GM10266 (cell line): ENCODE data around the gene AGTPBP1.

ENCODE experiments used
- DNase-seq: peaks from one replicate; pipeline ENCODE4 v3.0.0; 2012; ENCODE audit errors: extremely low spot score
- CTCF ChIP-seq: IDR thresholded peaks from 2 replicates; pipeline ENCODE4 v1.5.1; 2012; ENCODE audit warnings: mild to moderate bottlenecking, low read depth; ENCODE audit not compliant: control insufficient read depth, insufficient read depth; ENCODE audit errors: missing control alignments

AGTPBP1 gene

GRCh38 chr9:85645909-85646627 lies 95.7 kb downstream of the AGTPBP1 start:
- DNase-seq, result no peak
- TF ChIP-seq CTCF, result no peak

- no peak for TF ChIP-seq CTCF
- no peak for DNase-seq
Observed at GRCh38 chr9:85640425-85640824, 101.3 kb downstream of the AGTPBP1 start.

- no peak for TF ChIP-seq CTCF
- no peak for DNase-seq
Observed at GRCh38 chr9:85639675-85640186, 102.0 kb downstream of the AGTPBP1 start.

- TF ChIP-seq CTCF, result no peak
Observed at GRCh38 chr9:85631809-85632208, 109.9 kb downstream of the AGTPBP1 start.

GRCh38 chr9:85630676-85631075 lies 111.1 kb downstream of the AGTPBP1 start:
- TF ChIP-seq CTCF, result no peak

More at GRCh38 chr9:85631809-85632208, 109.9 kb downstream of the AGTPBP1 start:
- DNase-seq, result no peak

GRCh38 chr9:85617141-85617670 lies 124.5 kb downstream of the AGTPBP1 start:
- no peak for TF ChIP-seq CTCF
- no peak for DNase-seq

More at GRCh38 chr9:85630676-85631075, 111.1 kb downstream of the AGTPBP1 start:
- DNase-seq, result no peak

- TF ChIP-seq CTCF, result no peak
- DNase-seq, result no peak
Observed at GRCh38 chr9:85615792-85616191, 126.0 kb downstream of the AGTPBP1 start.
